NCI-H460 (cell line): Measurements from ENCODE around the gene PSMB9. TPM values are rescaled to one million over a fixed set of nuclear protein-coding genes. Genes with fewer than 3 reads are reported as not detected.
"Not testable (repeated sequence)": the region's sequence is repeated elsewhere in the genome, so short reads cannot be mapped to it uniquely, and the experiment has no call there.

ENCODE experiments used
- DNase-seq: peaks from one replicate; pipeline ENCODE4 v3.0.0-alpha.2; 2016; ENCODE audit warnings: low read depth; ENCODE audit errors: extremely low read depth
- polyA plus RNA-seq: library from polyadenylated mRNA; depleted of rRNA; stranded (reverse); fragments of >200 nt; gene quantifications from 2 replicates; pipeline ENCODE4 v1.2.3, GENCODE V29; 2014; cell fraction: nucleus; rRNA removed
- total RNA-seq: library from RNA; depleted of rRNA; stranded (reverse); fragments of >200 nt; shearing (Covaris generic); gene quantifications from 2 replicates; pipeline ENCODE4 v1.2.3, GENCODE V29; 2014; rRNA removed

PSMB9 gene
- 20.3 and 21.4 TPM in 2 replicates for total RNA-seq
- 9.7 and 20.3 TPM in 2 replicates for polyA plus RNA-seq

- peak; percentile 88 for DNase-seq
Measured at GRCh38 chr6:32853541-32854375, at the start of gene PSMB9, which contains the start of gene TAP1. PSMB9 (plus strand) TSS chr6:32854192; CDS start chr6:32854230, 38 bp downstream. TAP1 (minus strand) TSS chr6:32853704; CDS start chr6:32853636, 68 bp downstream.

- DNase-seq, result not testable (repeated sequence)
Measured at GRCh38 chr6:32805404-32805803, 48.6 kb upstream of the PSMB9 start.

GRCh38 chr6:32807020-32807580, 46.9 kb upstream of the PSMB9 start:
- no peak for DNase-seq

- no peak for DNase-seq
Measured at GRCh38 chr6:32809171-32809570, 44.8 kb upstream of the PSMB9 start.

GRCh38 chr6:32814145-32814544, 39.8 kb upstream of the PSMB9 start:
- DNase-seq, result no peak

- DNase-seq, result no peak
Measured at GRCh38 chr6:32815115-32815514, 38.9 kb upstream of the PSMB9 start.

- DNase-seq, result no peak
Measured at GRCh38 chr6:32815996-32816395, 38.0 kb upstream of the PSMB9 start.

- no peak for DNase-seq
Measured at GRCh38 chr6:32816746-32817204, 37.2 kb upstream of the PSMB9 start, which contains the start of gene HLA-DOB. HLA-DOB (minus strand) TSS chr6:32817002; CDS start chr6:32816951, 51 bp downstream.

GRCh38 chr6:32818867-32819266, 35.1 kb upstream of the PSMB9 start:
- DNase-seq, result no peak

- peak; percentile 40 for DNase-seq
Measured at GRCh38 chr6:32819729-32820128, 34.3 kb upstream of the PSMB9 start.

- DNase-seq, result peak; percentile 73
Measured at GRCh38 chr6:32825966-32826365, 28.0 kb upstream of the PSMB9 start.

GRCh38 chr6:32827025-32827424, 27.0 kb upstream of the PSMB9 start:
- DNase-seq, result no peak

- no peak for DNase-seq
Measured at GRCh38 chr6:32829495-32829894, 24.5 kb upstream of the PSMB9 start.

GRCh38 chr6:32830017-32830416, 24.0 kb upstream of the PSMB9 start:
- DNase-seq, result no peak

GRCh38 chr6:32830936-32831335, 23.1 kb upstream of the PSMB9 start:
- no peak for DNase-seq

- DNase-seq, result no peak
Measured at GRCh38 chr6:32832535-32832934, 21.5 kb upstream of the PSMB9 start.

- DNase-seq, result no peak
Measured at GRCh38 chr6:32833664-32834063, 20.3 kb upstream of the PSMB9 start.

- DNase-seq, result no peak
Measured at GRCh38 chr6:32835167-32835893, 18.7 kb upstream of the PSMB9 start.

GRCh38 chr6:32836873-32837272, 17.1 kb upstream of the PSMB9 start:
- no peak for DNase-seq

GRCh38 chr6:32837651-32838113, 16.3 kb upstream of the PSMB9 start:
- DNase-seq, result no peak
